GM19463 (cell line): Measurements from ENCODE around the gene CTNNAL1.
"Not testable (repeated sequence)": the region's sequence is repeated elsewhere in the genome, so short reads cannot be mapped to it uniquely, and the experiment has no call there.

Source experiments
- ATAC-seq: cut with Tn5 transposase; IDR thresholded peaks from one replicate; pipeline ENCODE4 v1.9.1; 2021; ENCODE audit warnings: mild to moderate bottlenecking, moderate library complexity; ENCODE audit not compliant: unreplicated experiment

Gene CTNNAL1

DNA sequence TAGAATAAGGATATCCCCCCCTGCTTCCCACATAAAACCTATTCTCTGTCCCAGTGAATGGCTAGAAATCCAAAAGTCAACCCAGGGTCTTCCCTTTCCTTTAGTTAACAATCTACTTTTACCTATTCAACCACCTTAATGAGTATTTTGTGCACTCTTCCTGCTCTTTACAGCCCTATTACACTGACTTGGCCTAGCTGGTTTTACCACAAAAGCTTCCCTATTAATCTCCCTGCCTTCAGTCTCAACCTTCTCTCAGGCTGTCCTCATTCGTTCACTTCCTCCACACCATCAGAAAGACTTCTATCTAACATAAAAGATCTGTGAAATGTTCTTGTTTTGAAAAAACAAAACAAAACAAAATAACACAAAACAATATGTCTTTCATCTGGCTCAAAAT lies 16.2 kb downstream of the CTNNAL1 start:
- no peak for ATAC-seq

- ATAC-seq: no peak
Observed at GRCh38 chr9:108996643-108997042, 16.7 kb downstream of the CTNNAL1 start.

DNA sequence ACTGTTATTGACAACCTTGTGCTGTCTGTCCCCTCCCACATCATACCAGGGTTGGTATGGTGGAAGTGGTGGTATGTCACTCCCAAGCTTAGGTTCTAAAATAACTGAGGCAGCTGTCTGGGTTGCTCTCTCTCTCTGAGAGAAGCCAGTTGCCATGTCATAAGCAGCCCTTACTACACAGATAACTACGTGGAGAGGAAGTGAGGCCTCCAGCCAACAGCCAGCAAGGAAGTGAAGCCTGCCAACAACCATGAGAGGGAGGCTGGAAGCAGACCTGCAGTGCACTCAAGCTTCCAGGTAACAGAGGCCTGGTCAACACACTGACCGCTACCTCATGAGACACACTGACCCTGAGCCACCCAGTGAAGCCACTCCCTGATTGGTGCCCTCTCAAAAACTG lies 18.6 kb downstream of the CTNNAL1 start:
- peak; percentile 89 for ATAC-seq

DNA sequence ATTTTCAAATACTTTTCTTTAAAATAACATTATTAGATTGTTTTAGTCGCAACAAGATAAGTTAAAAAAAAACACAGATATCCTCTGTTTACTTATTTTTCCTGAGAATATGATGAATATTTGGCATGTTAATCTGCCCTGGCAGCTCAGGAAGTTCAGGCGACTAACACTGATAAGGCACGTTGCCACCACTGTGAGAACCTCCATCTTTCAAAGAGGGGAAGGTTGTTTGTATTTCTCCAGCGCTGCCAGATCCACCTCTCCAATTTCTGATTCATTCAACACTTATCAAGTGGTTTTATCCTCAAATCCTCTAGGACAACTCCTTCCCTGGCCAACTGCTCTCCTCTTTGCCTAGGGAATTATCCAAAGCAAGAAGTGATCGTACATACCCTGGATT lies 21.8 kb downstream of the CTNNAL1 start:
- ATAC-seq: no peak

DNA sequence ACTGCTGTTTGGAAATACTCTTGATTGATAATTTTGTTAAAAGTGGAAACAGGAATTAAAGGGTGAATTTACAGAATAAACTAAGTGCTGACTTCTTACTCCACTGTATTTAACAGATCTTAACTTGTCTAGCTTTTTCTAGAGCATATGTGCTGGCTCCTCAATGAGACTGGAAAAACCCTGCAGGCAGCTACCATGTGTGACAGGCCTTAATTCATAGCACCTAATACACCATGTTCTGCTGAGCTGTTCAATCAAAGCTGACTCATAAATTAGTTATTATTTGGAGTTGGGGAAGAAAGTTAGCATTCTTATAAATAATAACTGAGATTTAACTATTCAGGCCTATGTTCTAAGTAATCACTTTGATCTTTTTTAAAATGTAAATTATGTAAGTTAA lies 29.4 kb downstream of the CTNNAL1 start:
- ATAC-seq: no peak

GRCh38 chr9:108980893-108981292 lies 32.4 kb downstream of the CTNNAL1 start:
- ATAC-seq: no peak

DNA sequence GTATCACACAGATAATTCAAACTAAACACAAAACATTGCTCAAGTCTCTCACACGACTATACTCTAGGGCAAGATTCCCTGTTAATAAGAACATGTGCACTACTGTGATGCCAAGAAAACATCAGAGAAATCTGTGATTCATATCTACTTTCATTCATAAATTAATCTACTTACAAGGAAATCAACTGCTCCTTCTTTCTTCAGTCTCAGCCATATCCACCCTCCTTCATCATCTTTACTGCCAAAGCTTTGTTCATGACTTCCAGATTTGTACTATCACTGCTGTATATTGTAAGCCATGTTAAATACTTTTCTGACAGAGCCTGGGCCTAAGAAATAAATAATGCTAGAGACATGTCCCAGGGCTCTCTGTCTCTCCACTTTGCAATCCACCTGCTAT lies 35.1 kb downstream of the CTNNAL1 start:
- no peak for ATAC-seq

DNA sequence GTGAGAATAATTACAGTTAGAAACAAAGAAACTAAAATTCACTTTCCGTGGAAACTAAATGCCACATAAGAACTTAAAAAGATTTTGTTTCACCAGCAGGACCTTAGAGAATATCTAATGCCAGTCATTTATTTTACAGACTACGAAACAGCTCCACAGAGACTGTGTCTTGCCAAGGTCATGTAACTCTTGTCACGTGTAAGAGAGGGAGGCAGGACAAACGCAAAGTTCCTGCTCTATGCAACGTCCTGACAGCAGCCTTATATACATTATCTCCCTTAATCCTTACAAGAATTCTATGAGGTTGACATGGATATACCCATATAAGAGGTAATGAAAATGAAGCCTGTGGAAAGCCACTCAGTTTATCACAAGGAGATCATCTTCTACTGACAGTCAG lies 39.4 kb downstream of the CTNNAL1 start:
- ATAC-seq: no peak

GRCh38 chr9:108972626-108973209 lies 40.6 kb downstream of the CTNNAL1 start:
- no peak for ATAC-seq

DNA sequence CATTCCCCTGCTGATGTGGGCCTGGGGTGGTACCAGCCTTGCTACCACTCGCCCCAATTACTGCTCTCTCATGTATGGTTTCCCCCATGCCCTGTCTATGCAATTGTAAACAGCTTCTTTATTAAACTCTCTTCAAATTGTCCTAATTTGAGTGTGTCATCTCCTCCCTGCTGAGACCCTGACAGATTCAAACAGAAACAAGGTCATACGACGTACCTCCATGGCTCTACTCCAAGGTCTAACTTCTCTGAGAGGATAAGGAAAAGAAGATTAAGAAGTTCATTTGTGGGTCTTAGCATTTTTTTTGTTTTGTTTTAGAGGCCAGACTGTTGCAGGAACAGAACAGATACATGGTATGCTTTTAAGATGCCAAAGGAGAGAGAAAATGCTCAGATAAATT lies 41.1 kb downstream of the CTNNAL1 start:
- no peak for ATAC-seq

DNA sequence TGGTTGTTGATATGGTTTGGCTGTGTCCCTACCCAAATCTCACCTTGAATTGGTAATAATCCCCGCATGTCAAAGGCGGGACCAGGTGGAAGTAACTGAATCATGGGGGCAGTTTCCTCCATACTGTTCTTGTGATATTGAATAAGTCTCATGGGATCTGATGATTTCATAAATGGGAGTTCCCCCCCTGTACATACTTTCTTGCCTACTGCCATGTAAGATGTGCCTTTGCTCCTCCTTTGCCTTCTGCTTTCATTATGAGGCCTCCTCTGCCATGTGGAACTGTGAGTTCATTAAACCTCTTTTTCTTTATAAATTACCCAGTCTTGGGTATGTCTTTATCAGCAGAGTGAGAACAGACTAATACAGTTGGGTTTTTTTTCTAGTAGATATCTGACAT lies 41.9 kb downstream of the CTNNAL1 start:
- ATAC-seq: not testable (repeated sequence)

DNA sequence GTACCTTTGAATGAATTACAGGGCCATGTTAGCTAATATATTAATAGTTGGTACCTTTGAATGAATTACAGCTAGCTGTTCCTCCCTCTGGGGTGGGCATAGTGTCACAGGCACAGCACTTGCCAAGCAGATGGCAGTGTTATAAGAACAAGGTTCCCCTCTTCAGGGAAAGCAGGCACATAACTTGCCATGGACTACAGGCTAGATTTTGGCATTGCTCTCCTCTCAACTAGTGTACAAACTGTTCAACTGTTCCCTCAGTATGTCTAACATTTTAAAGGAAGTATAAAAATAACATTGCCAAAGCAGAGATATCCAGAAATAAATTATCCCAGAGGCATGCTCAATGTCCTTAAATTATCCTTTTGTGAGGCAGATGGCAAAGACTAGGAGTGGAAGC lies 45.4 kb downstream of the CTNNAL1 start:
- ATAC-seq: no peak

- ATAC-seq: no peak
Observed at GRCh38 chr9:108963459-108964143, 49.7 kb downstream of the CTNNAL1 start.

DNA sequence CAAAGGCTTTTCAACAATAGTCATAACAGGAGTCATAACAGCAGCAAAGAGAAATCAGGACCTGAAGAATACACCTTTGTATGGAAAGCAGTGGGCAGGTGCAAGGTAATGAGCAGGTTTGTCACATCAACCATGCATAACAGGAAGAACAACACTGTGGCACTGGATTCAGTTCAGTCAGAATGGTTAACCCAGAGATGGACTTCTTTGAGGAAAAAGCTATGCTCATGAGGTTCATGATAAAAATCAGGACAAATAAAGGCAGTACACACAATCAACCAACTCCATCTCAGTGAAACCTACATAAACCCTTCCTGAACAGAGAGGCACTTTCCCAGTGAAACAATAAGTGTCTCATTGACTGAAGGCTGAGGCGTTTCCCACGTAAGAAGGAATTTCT lies 52.1 kb downstream of the CTNNAL1 start:
- no peak for ATAC-seq

GRCh38 chr9:108960331-108960730 lies 53.0 kb downstream of the CTNNAL1 start:
- no peak for ATAC-seq

DNA sequence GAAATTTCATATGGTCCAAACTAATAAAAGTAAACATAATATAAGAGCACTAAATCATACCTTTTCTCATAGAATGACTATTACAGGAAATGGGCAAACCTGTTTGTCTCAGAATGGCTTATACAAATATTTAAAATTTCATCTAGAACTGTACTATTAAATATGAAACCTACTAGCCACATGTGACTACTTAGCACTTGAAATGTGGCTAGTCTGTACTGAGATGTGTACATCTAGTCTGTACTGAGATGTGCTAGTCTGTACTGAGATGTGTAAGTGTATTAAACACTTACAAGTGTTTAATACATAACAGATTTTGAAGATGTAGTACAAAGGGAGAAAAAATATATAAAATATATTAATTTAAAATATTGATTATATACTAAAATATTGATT lies 56.7 kb downstream of the CTNNAL1 start:
- no peak for ATAC-seq

GRCh38 chr9:108956022-108956630 lies 57.2 kb downstream of the CTNNAL1 start:
- ATAC-seq: no peak

GRCh38 chr9:108953983-108954574 lies 59.2 kb downstream of the CTNNAL1 start:
- no peak for ATAC-seq

GRCh38 chr9:108951578-108951977 lies 61.7 kb downstream of the CTNNAL1 start:
- no peak for ATAC-seq

DNA sequence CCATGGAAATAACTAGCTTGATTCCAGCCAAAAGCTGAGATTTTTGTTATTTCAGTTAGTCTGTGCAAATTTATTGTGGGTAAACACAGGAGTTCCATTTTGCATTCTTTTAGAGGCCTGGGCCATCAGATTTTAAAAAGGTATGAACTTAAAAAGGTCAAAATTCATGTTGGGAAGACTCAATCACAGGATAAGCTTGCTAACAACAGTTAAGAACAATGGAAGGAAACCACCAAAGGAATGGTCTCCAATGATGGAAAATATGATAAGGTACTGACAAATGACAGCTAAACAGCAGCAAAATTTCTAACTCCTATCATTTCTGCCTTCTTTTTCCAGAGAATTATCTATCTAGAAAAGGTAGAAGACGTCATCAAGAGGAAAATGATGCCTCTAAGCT lies 63.1 kb downstream of the CTNNAL1 start:
- no peak for ATAC-seq

DNA sequence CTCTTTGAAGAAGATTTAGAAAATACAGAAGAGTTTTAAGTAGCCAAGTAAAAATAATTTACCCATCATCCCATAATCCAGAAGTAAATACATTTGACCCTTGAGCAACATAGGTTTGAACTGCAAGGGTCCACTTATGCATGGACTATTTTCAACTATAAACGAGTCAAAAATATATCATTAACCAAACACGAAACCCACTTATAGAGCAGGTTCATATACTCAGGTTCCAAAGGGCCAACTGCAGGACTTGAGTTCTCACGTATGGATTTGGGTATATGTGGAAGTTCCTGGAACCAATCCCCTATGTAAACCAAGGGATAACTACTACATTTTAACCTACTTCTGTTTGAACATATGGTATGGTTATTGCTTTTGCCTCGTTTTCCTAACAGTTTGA lies 73.3 kb downstream of the CTNNAL1 start:
- no peak for ATAC-seq
